ENCODE data around the gene HDAC6.

Gene HDAC6

DNA sequence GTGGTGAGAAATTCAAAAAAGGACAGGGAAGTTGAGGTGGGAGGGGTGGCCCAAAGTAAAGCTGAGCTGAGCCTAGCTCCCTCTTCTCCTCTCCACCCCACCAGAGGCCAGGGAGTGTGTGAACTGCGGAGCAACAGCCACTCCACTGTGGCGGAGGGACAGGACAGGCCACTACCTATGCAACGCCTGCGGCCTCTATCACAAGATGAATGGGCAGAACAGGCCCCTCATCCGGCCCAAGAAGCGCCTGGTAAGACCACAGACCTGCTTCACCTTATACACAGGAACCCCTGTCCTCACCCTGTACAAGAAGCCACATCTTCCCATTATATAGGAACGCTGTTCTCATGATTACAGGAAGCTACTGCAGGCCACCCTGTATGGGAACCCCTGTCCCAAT lies 9.6 kb upstream of the HDAC6 start:
- H3K27ac ChIP-seq: no peak overlapping the region
- H3K4me3 ChIP-seq (ENCODE audit: low read depth, low read length): no peak overlapping the region
- DNase-seq: no peak
- TF ChIP-seq, protein P1, sequence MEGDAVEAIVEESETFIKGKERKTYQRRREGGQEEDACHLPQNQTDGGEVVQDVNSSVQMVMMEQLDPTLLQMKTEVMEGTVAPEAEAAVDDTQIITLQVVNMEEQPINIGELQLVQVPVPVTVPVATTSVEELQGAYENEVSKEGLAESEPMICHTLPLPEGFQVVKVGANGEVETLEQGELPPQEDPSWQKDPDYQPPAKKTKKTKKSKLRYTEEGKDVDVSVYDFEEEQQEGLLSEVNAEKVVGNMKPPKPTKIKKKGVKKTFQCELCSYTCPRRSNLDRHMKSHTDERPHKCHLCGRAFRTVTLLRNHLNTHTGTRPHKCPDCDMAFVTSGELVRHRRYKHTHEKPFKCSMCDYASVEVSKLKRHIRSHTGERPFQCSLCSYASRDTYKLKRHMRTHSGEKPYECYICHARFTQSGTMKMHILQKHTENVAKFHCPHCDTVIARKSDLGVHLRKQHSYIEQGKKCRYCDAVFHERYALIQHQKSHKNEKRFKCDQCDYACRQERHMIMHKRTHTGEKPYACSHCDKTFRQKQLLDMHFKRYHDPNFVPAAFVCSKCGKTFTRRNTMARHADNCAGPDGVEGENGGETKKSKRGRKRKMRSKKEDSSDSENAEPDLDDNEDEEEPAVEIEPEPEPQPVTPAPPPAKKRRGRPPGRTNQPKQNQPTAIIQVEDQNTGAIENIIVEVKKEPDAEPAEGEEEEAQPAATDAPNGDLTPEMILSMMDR (IDR thresholded peaks at IDR 0.05; ENCODE audit: low read depth, low read length): no peak
- no peaks in the 10 kb centered on the region for H3K36me3 ChIP-seq
- peaks cover 2% of the 10 kb centered on the region for H3K27me3 ChIP-seq (ENCODE audit: insufficient read depth, low read depth, severe bottlenecking)
- H3K9me3 ChIP-seq (ENCODE audit: severe bottlenecking): no peaks in the 10 kb centered on the region

DNA sequence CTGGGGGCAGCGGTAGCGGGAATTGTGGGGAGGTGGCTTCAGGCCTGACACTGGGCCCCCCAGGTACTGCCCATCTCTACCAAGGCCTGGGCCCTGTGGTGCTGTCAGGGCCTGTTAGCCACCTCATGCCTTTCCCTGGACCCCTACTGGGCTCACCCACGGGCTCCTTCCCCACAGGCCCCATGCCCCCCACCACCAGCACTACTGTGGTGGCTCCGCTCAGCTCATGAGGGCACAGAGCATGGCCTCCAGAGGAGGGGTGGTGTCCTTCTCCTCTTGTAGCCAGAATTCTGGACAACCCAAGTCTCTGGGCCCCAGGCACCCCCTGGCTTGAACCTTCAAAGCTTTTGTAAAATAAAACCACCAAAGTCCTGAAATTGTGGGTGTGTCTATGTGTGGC lies 7.9 kb upstream of the HDAC6 start:
- Histone ChIP-seq H3K9me3 (ENCODE audit: severe bottlenecking) (no peaks in the 10 kb centered on the region), H3K36me3 (no peaks in the 10 kb centered on the region), H3K27me3 (ENCODE audit: insufficient read depth, low read depth, severe bottlenecking) (peaks cover 2% of the 10 kb centered on the region), H3K27ac (no peak overlapping the region), H3K4me3 (ENCODE audit: low read depth, low read length) (no peak overlapping the region)
- DNase-seq: no peak
- TF ChIP-seq, protein P1 (IDR thresholded peaks at IDR 0.05; ENCODE audit: low read depth, low read length): no peak

DNA sequence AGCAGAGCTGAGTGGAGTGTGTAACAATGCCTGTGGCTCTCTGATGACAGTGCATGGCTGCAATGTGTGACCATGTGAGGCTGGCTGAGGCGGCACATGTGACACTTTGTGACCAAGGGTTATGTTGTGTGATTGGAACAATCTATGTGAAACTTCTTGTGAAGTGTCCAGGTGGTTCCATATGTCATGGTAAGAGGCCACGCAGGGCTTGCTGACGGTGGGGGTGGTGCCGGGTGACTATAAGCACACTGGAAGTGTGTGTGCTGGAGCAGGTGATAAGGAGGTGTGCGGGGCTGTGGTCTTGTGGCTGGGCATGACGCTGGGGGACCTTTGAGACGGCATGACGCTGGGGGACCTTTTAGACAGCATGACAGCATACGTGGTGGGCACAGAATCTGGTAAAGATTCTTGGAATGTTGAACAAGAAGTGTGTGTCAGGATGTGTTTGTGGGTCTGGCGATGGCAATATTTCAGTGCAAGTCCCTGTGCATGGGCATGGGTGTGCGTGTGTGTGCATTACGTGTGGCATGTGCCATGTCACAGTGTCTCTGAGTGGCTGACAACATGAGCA lies 7.4 kb upstream of the HDAC6 start:
- Histone ChIP-seq H3K9me3 (ENCODE audit: severe bottlenecking) (no peaks in the 10 kb centered on the region), H3K27ac (no peak overlapping the region), H3K36me3 (no peaks in the 10 kb centered on the region), H3K4me3 (ENCODE audit: low read depth, low read length) (no peak overlapping the region), H3K27me3 (ENCODE audit: insufficient read depth, low read depth, severe bottlenecking) (peaks cover 2% of the 10 kb centered on the region)
- TF ChIP-seq, protein P1 (IDR thresholded peaks at IDR 0.05; ENCODE audit: low read depth, low read length): no peak
- no peak for DNase-seq

DNA sequence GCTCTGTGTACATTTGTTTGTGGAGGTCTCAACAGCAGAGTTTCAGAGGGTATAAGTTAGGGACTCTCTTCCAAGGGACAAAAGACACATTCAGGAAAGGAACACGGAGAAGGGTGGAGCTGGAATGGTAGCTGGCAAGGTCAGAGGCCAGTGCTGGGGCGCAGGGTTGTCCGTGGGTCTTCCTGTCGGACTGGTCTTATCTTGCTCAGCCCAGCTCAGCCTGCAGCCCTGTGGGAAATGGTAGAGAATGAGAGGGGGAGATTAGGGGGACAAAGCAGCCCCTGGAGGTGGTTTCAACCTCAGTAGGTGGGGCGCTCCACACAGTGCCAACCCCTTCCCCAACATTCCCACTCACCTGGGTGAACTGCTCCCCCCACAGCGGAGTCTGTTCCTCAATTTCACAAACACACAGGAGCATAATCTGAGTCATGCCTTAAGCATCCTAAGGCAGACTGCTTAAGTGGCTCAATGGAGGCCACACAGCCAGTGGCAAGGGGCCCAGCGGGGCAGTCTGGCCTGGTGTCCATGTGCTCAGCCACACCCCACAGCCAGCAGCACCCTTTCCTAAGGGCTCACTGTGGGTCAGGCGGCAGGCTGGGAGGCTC lies 6.9 kb upstream of the HDAC6 start:
- H3K36me3 ChIP-seq: no peaks in the 10 kb centered on the region
- H3K9me3 ChIP-seq (ENCODE audit: severe bottlenecking): no peaks in the 10 kb centered on the region
- no peak overlapping the region for H3K27ac ChIP-seq
- H3K27me3 ChIP-seq (ENCODE audit: insufficient read depth, low read depth, severe bottlenecking): peaks cover 2% of the 10 kb centered on the region
- no peak overlapping the region for H3K4me3 ChIP-seq (ENCODE audit: low read depth, low read length)
- TF ChIP-seq, protein P1 (IDR thresholded peaks at IDR 0.05; ENCODE audit: low read depth, low read length): no peak
- DNase-seq: peak; percentile 19

DNA sequence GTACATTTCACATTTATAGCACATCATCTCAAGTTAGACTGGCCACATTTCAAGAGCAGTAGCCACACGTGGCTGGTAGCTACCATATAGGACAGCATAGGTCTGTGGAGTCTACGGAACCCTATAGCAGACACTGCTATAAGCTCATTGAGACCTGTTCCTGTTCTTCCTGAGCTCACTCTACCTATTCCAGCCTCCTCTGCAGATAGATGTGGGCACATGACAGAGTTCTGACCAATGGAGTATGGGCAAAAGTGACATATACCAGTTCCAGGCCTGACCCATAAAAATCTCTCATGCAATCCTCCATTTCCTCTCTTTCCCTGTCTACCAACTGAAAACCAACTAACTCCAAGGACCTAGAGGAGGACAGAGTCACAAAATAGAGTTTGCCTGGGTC lies 3.5 kb upstream of the HDAC6 start:
- TF ChIP-seq, protein P1 (IDR thresholded peaks at IDR 0.05; ENCODE audit: low read depth, low read length): no peak
- H3K27ac ChIP-seq: no peak overlapping the region
- H3K36me3 ChIP-seq: peaks cover 3% of the 10 kb centered on the region; the same call in 1 of the 2 replicates
- no peak for DNase-seq
- H3K4me3 ChIP-seq (ENCODE audit: low read depth, low read length): no peak overlapping the region
- H3K9me3 ChIP-seq (ENCODE audit: severe bottlenecking): no peaks in the 10 kb centered on the region
- no peaks in the 10 kb centered on the region for H3K27me3 ChIP-seq (ENCODE audit: insufficient read depth, low read depth, severe bottlenecking)

All from WERI-Rb-1 (cell line).